Measurements from ENCODE around the gene CLK1.
A peak's percentile ranks its signal among the peaks of the same experiment; 100 is the strongest.

Gene CLK1

DNA sequence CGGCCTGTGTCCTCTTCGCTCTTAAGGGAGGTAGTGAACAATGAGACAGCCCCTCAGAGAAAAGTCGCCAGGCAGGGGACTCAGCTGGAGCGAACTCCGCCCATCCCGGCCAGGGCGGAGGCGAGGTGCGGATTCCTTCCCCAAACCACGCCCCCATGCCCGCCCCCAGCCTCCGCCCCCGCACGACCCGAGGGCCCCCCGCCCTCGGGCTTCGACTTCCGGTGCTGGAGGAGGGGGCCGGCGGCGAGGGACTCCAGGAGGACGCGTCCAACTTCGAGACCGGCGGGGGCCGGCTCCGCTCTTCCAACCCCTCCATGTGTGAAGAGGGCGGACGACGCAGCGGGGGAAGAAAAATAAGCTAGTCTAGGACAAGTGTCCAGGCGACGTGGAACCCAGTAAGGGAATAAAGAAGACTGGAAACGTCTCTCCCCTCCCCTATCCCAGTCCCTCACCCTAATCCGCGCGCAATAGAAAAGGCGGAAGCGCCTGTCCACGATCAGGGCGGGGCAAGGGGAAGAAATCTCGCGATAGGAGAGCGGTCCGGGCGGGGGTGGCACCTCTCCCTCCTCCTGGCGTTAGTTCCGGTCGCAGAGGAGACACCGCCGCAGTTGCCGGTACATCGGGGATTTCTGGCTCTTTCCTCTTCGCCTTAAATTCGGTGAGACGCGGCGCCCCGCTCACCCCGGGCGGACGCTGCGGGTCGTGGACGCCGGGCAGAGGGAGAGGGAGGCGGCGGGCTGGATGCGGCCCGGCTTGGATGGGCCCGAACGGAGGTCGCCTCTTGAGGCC lies 52.9 kb downstream of the CLK1 start, which contains the start of gene BZW1:
TSS of gene BZW1 (plus strand) at position 578 of the 789 bp plus-strand sequence. CDS start 1,308 bp downstream, outside the sequence.
- DNase-seq (ENCODE audit: low read depth) = peak; percentile 95

- no peak for DNase-seq (ENCODE audit: low read depth)
Measured at GRCh38 chr2:200810998-200811332, 53.5 kb downstream of the CLK1 start.

DNA sequence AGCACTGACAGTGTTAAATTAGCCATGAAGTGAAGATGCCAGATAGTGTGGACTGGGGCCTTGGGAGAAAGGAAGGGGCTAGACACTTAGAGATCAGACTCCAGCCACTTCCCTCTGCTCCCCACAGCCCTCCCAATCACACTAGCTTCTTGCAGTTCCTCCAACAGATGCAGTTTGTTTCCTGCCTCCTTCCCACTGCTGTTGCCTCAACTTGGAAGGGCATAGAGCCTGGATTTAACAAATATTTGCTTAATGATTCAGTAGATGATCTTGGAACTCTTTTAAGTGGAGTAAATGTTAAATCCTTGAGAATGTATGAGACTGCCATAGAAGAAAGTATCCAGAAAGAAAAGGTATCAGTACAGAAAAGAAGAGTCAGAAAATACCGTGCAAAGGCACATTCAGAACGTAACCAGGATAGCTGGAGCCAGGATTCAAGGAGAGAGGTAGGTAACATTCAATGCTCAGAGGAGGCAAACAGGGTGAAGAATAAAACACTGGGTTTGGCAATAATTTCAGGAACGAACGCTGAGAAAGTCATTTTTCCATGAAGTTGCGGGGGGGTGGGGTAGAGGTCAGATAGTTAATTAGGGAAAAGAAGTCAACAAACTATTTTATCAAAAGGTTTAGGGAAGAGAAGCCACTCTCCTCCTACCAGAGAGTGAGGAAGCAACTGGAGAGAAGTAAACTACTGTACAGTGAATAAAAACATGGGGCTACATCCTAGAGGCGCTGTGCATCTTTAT lies 54.0 kb downstream of the CLK1 start:
- no peak for DNase-seq (ENCODE audit: low read depth)

- no peak for DNase-seq (ENCODE audit: low read depth)
Measured at GRCh38 chr2:200809506-200810251, 54.8 kb downstream of the CLK1 start.

Data from activated gamma-delta T cell treated with anti-CD3 and anti-CD28 coated beads, Interleukin-2, amount 50 U/mL, for 16 hours (primary cell).